HepG2 (cell line): ENCODE measurements around the gene PATZ1. TPM values are rescaled to one million over a fixed set of nuclear protein-coding genes. Genes with fewer than 3 reads are reported as not detected.

Source experiments
- FOXK2 ChIP-seq: fragments of 450-650 bp; IDR thresholded peaks from 2 replicates; pipeline ENCODE4 v1.6.1; 2016
- JDP2 ChIP-seq: sonication (generic); formaldehyde crosslinking; IDR thresholded peaks from 2 replicates; pipeline ENCODE4 v1.8.1; 2022; ENCODE audit warnings: missing genetic modification reagents, borderline replicate concordance
- JUND ChIP-seq: sonication (generic); formaldehyde crosslinking; IDR thresholded peaks from 2 replicates; pipeline ENCODE4 v1.8.0; 2022; ENCODE audit warnings: mild to moderate bottlenecking, missing genetic modification reagents
- MED1 ChIP-seq: sonication (generic); formaldehyde crosslinking; IDR thresholded peaks from 2 replicates; pipeline ENCODE4 v1.4.0; 2020; ENCODE audit warnings: missing genetic modification reagents
- MEIS1 ChIP-seq: sonication (generic); formaldehyde crosslinking; IDR thresholded peaks from 2 replicates; pipeline ENCODE4 v1.9.0; 2021; ENCODE audit warnings: mild to moderate bottlenecking, missing genetic modification reagents, moderate library complexity, borderline replicate concordance
- TBP ChIP-seq: sonication (generic); formaldehyde crosslinking; IDR thresholded peaks from 2 replicates; pipeline ENCODE4 v1.5.0; 2020; ENCODE audit warnings: missing genetic modification reagents
- ZNF556 ChIP-seq: sonication (generic); formaldehyde crosslinking; IDR thresholded peaks from 2 replicates; pipeline ENCODE4 v1.4.0; 2020; ENCODE audit warnings: mild to moderate bottlenecking, missing genetic modification reagents, borderline replicate concordance
- ZNF775 ChIP-seq: sonication (generic); formaldehyde crosslinking; IDR thresholded peaks from 2 replicates; pipeline ENCODE4 v1.4.0; 2020; ENCODE audit warnings: missing genetic modification reagents, mild to moderate bottlenecking, moderate library complexity, borderline replicate concordance
- ZNF839 ChIP-seq: sonication (generic); formaldehyde crosslinking; IDR thresholded peaks from 2 replicates; pipeline ENCODE4 v1.4.0; 2020; ENCODE audit warnings: missing genetic modification reagents, mild to moderate bottlenecking, borderline replicate concordance
- polyA plus RNA-seq, 8 experiments: library from polyadenylated mRNA; depleted of rRNA in 3 of 8; stranded (reverse) in 7 of 8; unstranded in 1 of 8; fragments of >200 nt; fragmentation: Illumina TruSeq in 4 of 8; extraction: Trizol in 4 of 8; gene quantifications; 2 replicates each; pipeline versions ENCODE4 v1.2.1 to v1.2.3, GENCODE V29; 2011 to 2016; ENCODE audit warnings: low read depth in 4 of 8, missing spikeins in 1 of 8, mixed read lengths in 1 of 8; ENCODE audit not compliant: insufficient read depth in 1 of 8
- total RNA-seq, 5 experiments: library from RNA; depleted of rRNA; stranded (reverse); fragments of >200 nt; fragmentation: Illumina TruSeq; extraction: Trizol; gene quantifications; 2 replicates each; pipeline ENCODE4 v1.2.3, GENCODE V29; 2016; ENCODE audit warnings: low read depth in 1 of 5
- TF ChIP-seq, protein P1 (sequence below): sonication (generic); formaldehyde crosslinking; IDR thresholded peaks from 2 replicates; pipeline ENCODE4 v1.9.0; 2021; ENCODE audit warnings: mild to moderate bottlenecking, missing genetic modification reagents
- TF ChIP-seq, protein P2 (sequence below): sonication (generic); formaldehyde crosslinking; IDR thresholded peaks from 2 replicates; pipeline ENCODE4 v1.5.0; 2020; ENCODE audit warnings: mild to moderate bottlenecking, missing genetic modification reagents, borderline replicate concordance
- TF ChIP-seq, protein P3 (sequence below): sonication (generic); formaldehyde crosslinking; IDR thresholded peaks from 2 replicates; pipeline ENCODE4 v1.4.0; 2020; ENCODE audit warnings: missing genetic modification reagents
- TF ChIP-seq, protein P4 (sequence below): sonication (generic); formaldehyde crosslinking; IDR thresholded peaks from 2 replicates; pipeline ENCODE4 v1.4.0; 2020; ENCODE audit warnings: missing genetic modification reagents
- TF ChIP-seq, protein P5 (sequence below): sonication (generic); formaldehyde crosslinking; IDR thresholded peaks from 2 replicates; pipeline ENCODE4 v1.5.1; 2020; ENCODE audit warnings: missing genetic modification reagents, mild to moderate bottlenecking, borderline replicate concordance

Gene PATZ1
- total and polyA plus RNA-seq, 2 of the 13 experiments (the other 11 are each of a cell fraction or from before 2014, with no cell fraction given): 24.9 to 30.5 TPM

DNA sequence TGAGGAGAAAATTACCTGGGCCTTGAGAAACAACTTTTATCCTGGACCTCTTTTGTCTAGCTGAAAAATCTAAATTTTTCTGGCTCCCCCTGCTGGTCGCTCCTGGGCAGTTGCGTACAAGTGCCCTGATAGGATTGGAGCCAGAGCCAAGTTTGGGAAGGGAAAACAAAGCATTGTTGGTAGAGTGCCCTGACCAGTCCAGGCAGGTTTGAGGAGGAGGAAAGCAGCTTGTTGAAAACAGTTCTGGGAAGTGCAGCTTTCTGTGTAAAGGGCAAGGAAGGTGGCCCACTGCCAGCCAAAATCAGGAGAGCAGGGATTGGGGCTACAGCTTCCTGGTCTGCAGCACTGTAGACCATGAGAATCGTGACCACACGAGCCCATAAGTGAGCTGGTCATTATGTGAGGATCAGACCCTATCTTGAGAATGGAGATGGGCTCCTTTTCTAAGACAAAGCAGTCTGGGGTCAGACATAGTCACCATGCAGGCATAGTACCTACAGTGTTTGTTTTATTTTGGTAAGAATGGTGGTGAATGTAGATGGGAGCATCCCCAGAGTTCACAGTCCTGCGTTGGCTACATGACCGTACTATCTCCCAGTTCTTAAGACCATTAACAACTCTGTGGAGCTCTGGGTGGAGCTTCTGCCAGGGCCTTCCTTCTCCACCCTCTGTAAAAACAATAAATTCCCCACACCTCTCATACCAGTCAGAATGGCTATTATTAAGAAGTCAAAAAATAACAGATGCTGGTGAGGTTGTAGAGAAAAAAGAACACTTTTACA, 32.6 kb downstream of the PATZ1 start (continued):
- TF ChIP-seq, protein P1, sequence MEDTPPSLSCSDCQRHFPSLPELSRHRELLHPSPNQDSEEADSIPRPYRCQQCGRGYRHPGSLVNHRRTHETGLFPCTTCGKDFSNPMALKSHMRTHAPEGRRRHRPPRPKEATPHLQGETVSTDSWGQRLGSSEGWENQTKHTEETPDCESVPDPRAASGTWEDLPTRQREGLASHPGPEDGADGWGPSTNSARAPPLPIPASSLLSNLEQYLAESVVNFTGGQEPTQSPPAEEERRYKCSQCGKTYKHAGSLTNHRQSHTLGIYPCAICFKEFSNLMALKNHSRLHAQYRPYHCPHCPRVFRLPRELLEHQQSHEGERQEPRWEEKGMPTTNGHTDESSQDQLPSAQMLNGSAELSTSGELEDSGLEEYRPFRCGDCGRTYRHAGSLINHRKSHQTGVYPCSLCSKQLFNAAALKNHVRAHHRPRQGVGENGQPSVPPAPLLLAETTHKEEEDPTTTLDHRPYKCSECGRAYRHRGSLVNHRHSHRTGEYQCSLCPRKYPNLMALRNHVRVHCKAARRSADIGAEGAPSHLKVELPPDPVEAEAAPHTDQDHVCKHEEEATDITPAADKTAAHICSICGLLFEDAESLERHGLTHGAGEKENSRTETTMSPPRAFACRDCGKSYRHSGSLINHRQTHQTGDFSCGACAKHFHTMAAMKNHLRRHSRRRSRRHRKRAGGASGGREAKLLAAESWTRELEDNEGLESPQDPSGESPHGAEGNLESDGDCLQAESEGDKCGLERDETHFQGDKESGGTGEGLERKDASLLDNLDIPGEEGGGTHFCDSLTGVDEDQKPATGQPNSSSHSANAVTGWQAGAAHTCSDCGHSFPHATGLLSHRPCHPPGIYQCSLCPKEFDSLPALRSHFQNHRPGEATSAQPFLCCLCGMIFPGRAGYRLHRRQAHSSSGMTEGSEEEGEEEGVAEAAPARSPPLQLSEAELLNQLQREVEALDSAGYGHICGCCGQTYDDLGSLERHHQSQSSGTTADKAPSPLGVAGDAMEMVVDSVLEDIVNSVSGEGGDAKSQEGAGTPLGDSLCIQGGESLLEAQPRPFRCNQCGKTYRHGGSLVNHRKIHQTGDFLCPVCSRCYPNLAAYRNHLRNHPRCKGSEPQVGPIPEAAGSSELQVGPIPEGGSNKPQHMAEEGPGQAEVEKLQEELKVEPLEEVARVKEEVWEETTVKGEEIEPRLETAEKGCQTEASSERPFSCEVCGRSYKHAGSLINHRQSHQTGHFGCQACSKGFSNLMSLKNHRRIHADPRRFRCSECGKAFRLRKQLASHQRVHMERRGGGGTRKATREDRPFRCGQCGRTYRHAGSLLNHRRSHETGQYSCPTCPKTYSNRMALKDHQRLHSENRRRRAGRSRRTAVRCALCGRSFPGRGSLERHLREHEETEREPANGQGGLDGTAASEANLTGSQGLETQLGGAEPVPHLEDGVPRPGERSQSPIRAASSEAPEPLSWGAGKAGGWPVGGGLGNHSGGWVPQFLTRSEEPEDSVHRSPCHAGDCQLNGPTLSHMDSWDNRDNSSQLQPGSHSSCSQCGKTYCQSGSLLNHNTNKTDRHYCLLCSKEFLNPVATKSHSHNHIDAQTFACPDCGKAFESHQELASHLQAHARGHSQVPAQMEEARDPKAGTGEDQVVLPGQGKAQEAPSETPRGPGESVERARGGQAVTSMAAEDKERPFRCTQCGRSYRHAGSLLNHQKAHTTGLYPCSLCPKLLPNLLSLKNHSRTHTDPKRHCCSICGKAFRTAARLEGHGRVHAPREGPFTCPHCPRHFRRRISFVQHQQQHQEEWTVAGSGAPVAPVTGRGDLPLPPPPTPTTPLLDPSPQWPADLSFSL: no peak
- TF ChIP-seq ZNF556 (CRISPR knock-in tag) (no peak), ZNF839 (CRISPR knock-in tag) (no peak), JDP2 (CRISPR knock-in tag) (no peak), FOXK2 (no peak), ZNF775 (CRISPR knock-in tag) (no peak), JUND (CRISPR knock-in tag) (no peak), TBP (CRISPR knock-in tag) (no peak), MEIS1 (no peak), MED1 (no peak)
- TF ChIP-seq, protein P2, sequence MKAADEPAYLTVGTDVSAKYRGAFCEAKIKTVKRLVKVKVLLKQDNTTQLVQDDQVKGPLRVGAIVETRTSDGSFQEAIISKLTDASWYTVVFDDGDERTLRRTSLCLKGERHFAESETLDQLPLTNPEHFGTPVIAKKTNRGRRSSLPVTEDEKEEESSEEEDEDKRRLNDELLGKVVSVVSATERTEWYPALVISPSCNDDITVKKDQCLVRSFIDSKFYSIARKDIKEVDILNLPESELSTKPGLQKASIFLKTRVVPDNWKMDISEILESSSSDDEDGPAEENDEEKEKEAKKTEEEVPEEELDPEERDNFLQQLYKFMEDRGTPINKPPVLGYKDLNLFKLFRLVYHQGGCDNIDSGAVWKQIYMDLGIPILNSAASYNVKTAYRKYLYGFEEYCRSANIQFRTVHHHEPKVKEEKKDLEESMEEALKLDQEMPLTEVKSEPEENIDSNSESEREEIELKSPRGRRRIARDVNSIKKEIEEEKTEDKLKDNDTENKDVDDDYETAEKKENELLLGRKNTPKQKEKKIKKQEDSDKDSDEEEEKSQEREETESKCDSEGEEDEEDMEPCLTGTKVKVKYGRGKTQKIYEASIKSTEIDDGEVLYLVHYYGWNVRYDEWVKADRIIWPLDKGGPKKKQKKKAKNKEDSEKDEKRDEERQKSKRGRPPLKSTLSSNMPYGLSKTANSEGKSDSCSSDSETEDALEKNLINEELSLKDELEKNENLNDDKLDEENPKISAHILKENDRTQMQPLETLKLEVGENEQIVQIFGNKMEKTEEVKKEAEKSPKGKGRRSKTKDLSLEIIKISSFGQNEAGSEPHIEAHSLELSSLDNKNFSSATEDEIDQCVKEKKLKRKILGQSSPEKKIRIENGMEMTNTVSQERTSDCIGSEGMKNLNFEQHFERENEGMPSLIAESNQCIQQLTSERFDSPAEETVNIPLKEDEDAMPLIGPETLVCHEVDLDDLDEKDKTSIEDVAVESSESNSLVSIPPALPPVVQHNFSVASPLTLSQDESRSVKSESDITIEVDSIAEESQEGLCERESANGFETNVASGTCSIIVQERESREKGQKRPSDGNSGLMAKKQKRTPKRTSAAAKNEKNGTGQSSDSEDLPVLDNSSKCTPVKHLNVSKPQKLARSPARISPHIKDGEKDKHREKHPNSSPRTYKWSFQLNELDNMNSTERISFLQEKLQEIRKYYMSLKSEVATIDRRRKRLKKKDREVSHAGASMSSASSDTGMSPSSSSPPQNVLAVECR (CRISPR knock-in tag): peak; percentile 20; the same call in 1 of the 2 replicates
- TF ChIP-seq, protein P3, sequence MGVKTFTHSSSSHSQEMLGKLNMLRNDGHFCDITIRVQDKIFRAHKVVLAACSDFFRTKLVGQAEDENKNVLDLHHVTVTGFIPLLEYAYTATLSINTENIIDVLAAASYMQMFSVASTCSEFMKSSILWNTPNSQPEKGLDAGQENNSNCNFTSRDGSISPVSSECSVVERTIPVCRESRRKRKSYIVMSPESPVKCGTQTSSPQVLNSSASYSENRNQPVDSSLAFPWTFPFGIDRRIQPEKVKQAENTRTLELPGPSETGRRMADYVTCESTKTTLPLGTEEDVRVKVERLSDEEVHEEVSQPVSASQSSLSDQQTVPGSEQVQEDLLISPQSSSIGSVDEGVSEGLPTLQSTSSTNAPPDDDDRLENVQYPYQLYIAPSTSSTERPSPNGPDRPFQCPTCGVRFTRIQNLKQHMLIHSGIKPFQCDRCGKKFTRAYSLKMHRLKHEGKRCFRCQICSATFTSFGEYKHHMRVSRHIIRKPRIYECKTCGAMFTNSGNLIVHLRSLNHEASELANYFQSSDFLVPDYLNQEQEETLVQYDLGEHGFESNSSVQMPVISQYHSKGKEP: no peak
- TF ChIP-seq, protein P4, sequence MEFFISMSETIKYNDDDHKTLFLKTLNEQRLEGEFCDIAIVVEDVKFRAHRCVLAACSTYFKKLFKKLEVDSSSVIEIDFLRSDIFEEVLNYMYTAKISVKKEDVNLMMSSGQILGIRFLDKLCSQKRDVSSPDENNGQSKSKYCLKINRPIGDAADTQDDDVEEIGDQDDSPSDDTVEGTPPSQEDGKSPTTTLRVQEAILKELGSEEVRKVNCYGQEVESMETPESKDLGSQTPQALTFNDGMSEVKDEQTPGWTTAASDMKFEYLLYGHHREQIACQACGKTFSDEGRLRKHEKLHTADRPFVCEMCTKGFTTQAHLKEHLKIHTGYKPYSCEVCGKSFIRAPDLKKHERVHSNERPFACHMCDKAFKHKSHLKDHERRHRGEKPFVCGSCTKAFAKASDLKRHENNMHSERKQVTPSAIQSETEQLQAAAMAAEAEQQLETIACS (CRISPR knock-in tag): no peak
- TF ChIP-seq, protein P5, sequence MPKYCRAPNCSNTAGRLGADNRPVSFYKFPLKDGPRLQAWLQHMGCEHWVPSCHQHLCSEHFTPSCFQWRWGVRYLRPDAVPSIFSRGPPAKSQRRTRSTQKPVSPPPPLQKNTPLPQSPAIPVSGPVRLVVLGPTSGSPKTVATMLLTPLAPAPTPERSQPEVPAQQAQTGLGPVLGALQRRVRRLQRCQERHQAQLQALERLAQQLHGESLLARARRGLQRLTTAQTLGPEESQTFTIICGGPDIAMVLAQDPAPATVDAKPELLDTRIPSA (CRISPR knock-in tag): no peak
